NCI-H2081 (cell line): ENCODE data around the gene SLC38A10.
A peak's percentile ranks its signal among the peaks of the same experiment; 100 is the strongest.
"Not testable (repeated sequence)": the region's sequence is repeated elsewhere in the genome, so short reads cannot be mapped to it uniquely, and the experiment has no call there.

Source experiments
- DNase-seq, 2 experiments: peaks; one replicate each; lab custom pipeline; 2025; lab: John Stamatoyannopoulos, UW

Gene SLC38A10

GRCh38 chr17:81230043-81230820 is 64.9 kb downstream of the SLC38A10 start:
- DNase-seq = no peak

- no peak for DNase-seq
Observed at GRCh38 chr17:81229666-81229920, 65.5 kb downstream of the SLC38A10 start.

DNA sequence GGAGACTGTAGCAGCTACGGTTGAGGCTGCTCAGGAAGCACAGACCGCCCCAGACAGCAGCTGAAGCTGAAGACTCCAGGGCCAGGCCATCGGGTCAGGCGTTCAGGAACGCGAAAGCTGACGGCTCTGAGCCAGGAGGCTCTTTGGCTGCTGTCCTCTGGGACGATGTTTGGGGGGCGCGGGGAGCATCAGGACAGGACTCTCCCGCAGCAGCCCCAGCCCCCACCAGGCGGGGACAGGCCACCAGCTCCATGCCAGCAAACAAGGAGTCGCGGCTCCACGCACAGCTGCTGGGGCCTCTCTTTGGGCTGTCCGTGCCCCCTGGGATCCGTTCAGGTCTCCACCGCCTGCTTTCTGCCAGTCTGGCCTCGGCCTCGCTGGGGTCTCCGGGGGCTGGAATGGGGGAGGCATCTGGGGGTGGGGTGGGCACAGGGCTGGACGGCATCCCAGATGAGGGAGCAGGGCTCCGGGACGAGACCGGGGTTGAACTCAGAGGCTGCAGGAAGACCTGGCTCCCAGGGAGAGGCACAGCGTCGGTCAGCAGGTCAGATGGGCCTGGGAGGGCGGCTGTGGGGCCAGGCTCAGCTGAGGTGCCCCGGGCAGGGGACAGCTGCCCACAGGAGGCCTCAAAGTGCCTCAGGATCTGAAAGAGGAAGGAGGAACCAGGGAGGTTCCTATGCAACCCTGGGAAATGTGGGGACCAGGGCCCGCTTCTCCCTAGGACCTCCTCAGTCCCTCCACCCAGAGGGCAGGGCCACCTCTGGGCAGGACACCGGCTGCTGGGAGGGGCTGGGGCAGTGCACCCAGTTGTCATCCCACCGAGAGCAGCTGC is 66.1 kb downstream of the SLC38A10 start:
- DNase-seq = no peak

DNA sequence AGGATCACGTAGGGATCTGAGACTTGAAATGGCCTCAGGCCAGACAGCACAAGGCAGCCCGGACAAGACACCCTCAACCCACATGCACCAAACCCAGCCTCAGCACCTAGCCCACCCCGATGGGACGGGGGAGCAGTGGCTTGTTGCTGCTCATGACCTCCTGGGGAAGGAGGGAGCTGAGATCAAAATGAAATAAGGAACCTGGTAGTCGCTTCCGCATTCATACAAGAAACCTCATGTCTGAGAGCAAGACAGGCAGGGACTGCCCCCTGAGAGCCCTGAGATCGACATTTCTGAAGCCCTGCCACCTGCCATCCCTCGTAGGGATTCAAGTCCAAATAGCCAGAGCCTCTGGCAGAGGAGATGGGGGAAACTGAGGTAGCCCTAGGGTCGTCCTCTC is 66.7 kb downstream of the SLC38A10 start:
- DNase-seq = no peak

DNA sequence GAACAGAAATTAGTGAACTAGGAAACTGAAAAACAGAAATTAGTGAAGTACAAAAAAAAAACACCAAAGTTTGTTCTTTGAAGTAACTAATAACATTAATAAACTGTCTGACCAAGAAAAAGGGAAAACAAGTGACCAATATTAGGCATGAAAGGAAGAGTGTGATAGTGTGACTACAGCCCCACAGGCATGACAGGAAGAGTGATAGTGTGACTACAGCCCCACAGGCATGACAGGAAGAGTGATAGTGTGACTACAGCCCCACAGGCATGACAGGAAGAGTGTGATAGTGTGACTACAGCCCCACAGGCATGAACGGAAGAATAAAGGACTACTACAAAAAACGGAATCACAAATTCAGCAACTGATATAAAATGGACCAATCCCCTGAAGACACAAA is 67.5 kb downstream of the SLC38A10 start:
- not testable (repeated sequence) for DNase-seq

- peak in 1 of 2 experiments; percentile 26 for DNase-seq
Observed at GRCh38 chr17:81223762-81224130, 71.4 kb downstream of the SLC38A10 start.

- DNase-seq = peak; percentile 98 to 99
Observed at GRCh38 chr17:81222906-81223761, 72.0 kb downstream of the SLC38A10 start, which contains the start of gene CEP131. Gene CEP131, minus strand, starts transcription at chr17:81222965. Its CDS starts 2,909 bp downstream, at chr17:81220056.

- DNase-seq = no peak
Observed at GRCh38 chr17:81222620-81222905, 72.5 kb downstream of the SLC38A10 start.

DNA sequence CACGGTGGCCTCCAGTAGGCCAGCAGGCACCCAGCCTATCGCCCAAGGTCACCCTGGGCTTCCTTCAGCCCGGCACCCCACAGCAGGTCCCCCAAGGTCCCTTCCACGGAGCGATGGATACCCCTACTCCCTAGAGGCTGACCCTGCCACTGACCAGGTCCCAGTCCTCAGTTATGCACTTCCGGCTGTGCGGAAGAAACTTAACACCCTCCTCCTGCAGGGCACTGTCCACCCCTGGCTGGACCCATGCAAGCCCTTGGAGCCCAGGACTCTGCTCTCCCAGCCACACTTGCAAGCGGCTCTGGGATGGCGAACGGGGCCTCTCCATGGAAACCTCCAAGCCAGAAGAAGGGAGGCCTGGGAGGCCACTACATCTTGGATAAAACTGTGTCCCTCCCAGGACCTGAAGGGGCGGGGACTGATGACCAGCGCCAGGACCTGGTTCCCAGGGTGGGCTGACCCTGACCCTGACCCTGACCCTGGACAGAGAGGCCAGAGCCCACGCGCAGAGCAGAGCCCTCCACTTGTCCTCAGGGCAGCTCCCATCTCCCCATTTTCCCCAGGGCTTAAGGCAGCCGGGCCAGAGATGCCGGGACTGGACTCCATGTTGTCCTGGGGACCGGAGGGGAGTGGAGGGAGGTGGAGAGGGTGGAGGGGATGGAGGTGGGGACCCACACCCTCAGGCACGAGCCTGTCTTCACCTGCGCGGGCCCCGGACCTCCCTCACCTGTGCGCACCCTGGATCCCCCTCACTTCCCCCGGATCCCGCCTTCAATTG is 73.1 kb downstream of the SLC38A10 start:
- no peak for DNase-seq

- DNase-seq = no peak
Observed at GRCh38 chr17:81221371-81221841, 73.7 kb downstream of the SLC38A10 start.

GRCh38 chr17:81219476-81220180 is 75.5 kb downstream of the SLC38A10 start:
- no peak for DNase-seq

- no peak for DNase-seq
Observed at GRCh38 chr17:81218991-81219390, 76.1 kb downstream of the SLC38A10 start.

GRCh38 chr17:81218459-81218858 is 76.6 kb downstream of the SLC38A10 start:
- no peak for DNase-seq

DNA sequence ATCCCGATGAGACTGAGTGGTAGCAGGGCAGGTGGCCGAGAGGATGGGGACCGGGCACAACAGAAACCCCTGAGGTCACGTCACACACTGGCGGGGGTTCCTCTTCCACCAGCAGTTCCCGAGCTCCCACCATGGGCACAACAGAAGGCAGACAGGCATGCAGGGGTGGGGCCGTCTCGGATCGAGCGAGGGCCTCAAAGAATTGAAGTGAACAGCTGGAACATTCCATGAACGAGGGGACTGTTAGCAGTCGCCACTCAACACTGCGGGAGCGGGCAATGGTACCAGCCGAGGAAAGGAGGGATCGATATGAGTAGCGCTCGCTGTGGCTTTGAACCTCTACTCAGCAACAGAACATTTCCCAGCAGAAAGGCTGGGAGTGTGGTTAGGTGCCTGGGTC is 77.6 kb downstream of the SLC38A10 start:
- no peak for DNase-seq

GRCh38 chr17:81213978-81214377 is 81.1 kb downstream of the SLC38A10 start:
- no peak for DNase-seq

DNA sequence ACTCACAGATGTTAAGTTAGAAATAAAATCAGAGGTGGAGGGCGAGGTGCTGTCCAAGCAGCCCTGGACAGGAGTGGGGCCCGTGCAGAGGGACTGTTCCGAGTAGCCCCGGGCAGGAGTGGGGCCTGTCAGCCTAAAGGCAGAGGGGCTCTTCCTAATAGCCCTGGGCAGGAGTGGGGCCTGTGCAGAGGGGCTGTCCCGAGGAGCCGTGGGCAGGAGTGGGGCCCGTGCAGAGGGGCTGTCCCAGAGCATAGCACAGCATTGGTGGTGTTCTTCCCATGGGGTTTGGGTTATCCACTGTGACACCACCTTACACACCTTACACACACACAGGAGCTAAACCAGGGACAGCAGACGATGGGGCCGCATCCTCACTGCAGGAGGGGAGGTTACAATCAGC is 82.7 kb downstream of the SLC38A10 start:
- no peak for DNase-seq

GRCh38 chr17:81210868-81211267 is 84.2 kb downstream of the SLC38A10 start:
- no peak for DNase-seq

- no peak for DNase-seq
Observed at GRCh38 chr17:81210466-81210865, 84.6 kb downstream of the SLC38A10 start.

GRCh38 chr17:81209141-81209540 is 86.0 kb downstream of the SLC38A10 start:
- DNase-seq = no peak

GRCh38 chr17:81208651-81209050 is 86.5 kb downstream of the SLC38A10 start:
- no peak for DNase-seq
